Measurements from ENCODE around the gene MMRN2.

Gene MMRN2

DNA sequence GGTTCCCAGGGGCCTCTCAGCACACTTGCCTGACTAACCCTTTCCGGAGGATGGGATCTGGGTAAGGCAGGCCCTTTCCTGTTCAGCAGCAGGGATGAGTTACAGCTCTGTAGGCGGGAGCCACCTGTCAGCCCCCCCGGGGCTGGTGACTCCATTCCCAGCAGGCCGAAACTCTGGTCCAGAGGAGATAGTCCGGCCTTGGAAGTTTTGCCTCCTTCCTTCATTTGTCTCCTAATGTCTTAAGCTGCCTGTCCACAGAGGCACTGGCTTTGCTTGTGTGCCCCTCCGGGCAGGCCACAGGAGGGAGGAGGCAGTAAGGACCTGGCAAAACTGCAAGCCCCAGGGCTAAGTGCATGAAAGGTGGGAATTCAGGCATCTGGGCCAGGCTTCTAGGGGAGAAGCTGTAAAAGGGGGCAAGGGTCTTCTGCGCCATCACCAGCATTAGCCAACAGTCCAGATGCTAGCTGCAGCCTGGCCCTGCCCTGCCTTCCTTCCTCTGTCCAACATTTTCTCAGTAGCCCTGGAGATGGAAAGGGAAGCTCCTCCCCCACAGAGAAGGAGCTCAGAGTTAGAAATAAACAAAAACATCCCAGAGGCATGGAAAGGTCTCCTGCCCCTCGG lies 12.1 kb upstream of the MMRN2 start:
- no peak for DNase-seq (ENCODE audit: low read depth)

DNA sequence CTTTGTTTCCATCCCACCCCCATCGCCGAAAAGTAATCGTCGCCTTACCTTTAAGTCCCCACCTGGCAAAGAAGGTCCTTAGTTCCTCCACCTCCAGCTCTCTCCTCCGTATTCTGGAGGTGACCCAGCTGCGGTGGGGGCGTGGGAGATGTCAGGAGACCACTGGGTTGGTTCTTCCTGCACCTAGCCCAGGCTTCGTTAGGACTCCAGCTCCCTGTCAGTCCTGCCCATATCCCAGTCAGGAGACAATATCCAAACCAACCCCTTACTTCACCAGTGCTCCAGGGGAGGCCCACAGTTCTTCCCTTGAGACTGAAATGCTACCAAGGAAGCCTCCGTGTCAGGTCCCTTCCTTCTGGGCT lies 11.6 kb upstream of the MMRN2 start:
- no peak for DNase-seq (ENCODE audit: low read depth)

- no peak for DNase-seq (ENCODE audit: low read depth)
Observed at GRCh38 chr10:86968271-86968993, 11.0 kb upstream of the MMRN2 start, which contains the start of gene ADIRF. Gene ADIRF (plus strand): TSS chr10:86968482. CDS start chr10:86968545, 63 bp downstream.

- DNase-seq (ENCODE audit: low read depth) = no peak
Observed at GRCh38 chr10:86967481-86967941, 10.1 kb upstream of the MMRN2 start.

DNA sequence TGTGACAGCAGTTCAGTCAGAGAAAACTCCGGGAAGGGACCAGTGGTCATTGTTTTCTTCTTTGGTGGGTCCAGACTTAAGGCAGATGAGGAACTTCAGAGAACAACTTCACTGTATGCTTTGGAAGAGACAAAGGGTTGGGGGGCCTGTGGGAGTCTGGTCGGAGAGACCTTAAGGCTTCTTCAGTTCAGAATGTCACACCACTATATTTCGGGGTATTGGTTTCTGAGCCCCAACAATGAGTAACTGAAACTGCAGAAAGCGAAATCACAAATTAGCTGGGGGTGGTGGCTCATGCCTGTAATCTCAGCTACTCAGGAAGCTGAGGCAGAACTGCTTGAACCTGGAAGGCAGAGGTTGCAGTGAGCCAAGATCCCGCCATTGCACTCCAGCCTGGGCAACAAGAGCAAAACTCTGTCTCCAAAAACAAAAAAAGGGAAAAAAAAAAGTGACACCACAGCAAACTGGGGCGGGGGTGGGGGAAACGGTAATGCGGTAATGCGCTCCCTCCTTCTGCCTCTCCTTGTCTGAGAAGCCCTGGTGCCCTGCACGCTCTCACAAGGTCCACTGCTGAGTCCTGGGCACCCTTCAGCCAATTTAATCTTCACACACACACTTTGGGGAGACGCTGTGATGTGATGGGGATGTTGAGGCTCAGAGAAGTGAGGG lies 8.7 kb upstream of the MMRN2 start:
- no peak for DNase-seq (ENCODE audit: low read depth)

DNA sequence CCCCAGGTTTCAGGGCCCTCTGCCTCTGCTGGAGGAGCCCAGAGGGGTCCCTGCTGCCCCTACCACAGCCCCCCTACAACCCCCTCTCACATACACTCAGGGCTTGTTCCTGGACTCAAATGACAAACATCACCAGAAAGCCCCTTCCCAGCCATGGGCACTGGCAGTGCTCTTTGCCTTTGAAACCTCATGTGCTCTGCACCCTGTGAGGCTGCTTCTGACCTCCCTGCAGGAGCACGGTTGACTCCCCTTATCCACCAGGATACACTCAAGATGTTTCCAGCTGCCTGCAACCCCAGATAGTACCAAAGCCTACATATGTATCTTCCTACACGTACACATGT lies 7.4 kb upstream of the MMRN2 start:
- DNase-seq (ENCODE audit: low read depth) = no peak

GRCh38 chr10:86964061-86964846 lies 6.8 kb upstream of the MMRN2 start:
- DNase-seq (ENCODE audit: low read depth) = no peak

GRCh38 chr10:86963341-86963919 lies 6.0 kb upstream of the MMRN2 start:
- DNase-seq (ENCODE audit: low read depth) = no peak

GRCh38 chr10:86962981-86963310 lies 5.5 kb upstream of the MMRN2 start:
- no peak for DNase-seq (ENCODE audit: low read depth)

DNA sequence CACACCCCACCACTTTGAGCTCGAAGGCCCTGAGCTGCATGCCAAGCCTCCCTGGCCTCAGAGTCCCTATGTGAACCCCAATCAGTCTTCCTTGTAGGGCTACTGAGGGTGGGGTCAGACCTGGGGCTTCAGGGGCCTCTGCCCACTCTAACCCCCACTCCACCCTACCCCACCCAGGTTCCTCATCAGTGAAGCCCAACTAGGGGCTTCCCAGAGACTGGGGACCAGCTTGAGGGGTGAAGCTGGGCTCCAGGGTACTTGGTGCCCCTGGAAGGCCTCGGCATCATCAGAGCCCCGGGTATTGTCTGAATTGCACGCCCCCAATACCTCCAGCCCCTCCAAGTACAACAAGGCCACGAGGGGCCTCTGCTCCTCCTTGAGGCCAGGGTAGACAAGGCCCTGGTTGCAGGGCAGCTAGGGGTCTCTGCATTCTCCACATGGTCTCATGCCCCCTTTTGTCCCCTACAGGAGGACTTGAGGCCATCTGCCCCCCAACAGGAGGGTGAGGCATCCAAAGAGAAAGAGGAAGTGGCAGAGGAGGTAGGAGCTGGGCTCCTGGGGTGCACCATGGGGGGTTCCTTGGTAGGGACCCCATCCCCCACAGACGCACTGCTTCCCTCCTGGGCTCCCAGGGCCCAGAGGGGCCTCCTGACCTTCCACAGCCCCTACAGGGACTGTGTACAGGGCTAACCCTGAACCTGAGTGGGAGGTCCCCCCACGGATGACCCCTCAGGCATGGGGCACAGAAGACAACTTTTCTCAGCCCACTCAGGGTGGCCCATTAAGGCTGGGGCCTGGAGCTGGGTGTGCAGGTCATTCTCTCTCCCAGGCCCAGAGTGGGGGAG lies 4.9 kb upstream of the MMRN2 start:
- DNase-seq (ENCODE audit: low read depth) = no peak

DNA sequence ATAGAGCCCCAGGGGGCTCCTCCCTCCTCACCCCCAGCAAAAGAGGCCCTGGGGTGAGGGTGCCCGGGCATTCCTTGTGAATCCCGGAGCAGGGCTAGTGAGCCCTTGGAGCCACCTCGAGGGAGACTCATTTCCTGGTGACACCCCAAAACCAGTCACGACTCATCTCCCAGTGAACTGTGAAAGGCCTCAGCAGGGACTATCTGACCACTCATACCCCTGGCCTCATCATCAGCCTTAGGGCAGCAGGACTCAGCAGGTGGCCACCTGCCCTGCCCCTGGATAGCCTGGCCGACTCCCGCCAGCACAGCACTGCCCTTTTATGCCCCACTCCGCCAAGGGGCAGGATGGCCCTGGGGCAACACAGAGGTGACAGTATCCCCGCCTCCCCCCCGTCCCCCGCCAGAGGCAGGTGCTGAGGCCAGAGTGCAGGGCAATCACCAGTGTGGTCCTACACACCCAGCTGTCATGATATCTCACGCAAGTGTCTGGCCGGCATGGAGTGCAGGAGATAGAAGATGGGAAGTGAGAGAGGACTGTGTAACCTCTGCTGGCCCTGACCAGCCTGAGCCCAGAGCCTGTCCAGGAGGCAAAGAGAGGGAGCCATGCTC lies 4.2 kb upstream of the MMRN2 start:
- DNase-seq (ENCODE audit: low read depth) = no peak

DNA sequence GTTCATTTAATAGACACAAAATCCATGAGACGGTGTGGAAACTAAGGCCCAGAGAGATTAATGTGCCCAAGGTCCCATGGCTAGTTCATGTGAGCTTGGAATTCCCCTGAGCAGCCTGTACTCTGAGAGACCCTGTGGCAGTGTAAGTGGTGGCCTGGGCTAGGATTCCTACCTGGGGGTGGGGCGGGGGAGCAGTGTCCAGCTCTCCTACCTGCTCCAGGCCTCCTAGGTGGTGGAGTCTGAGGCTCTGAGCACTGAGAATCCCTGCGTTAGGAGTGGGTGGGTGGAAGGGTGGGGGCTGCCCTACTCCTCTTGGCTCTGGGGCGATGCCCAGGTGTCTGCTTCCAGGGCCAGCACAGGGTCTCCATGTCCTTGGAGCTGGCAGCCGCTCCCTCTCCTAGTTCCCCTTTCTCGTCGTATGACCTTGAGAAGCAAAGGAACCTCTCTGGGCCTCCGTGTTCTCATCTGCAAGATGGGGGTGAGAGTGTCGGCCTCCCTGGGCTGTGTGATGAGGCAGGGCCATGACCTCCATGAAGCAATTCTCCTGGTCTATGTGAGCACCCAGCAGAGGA lies 3.5 kb upstream of the MMRN2 start:
- DNase-seq (ENCODE audit: low read depth) = no peak

DNA sequence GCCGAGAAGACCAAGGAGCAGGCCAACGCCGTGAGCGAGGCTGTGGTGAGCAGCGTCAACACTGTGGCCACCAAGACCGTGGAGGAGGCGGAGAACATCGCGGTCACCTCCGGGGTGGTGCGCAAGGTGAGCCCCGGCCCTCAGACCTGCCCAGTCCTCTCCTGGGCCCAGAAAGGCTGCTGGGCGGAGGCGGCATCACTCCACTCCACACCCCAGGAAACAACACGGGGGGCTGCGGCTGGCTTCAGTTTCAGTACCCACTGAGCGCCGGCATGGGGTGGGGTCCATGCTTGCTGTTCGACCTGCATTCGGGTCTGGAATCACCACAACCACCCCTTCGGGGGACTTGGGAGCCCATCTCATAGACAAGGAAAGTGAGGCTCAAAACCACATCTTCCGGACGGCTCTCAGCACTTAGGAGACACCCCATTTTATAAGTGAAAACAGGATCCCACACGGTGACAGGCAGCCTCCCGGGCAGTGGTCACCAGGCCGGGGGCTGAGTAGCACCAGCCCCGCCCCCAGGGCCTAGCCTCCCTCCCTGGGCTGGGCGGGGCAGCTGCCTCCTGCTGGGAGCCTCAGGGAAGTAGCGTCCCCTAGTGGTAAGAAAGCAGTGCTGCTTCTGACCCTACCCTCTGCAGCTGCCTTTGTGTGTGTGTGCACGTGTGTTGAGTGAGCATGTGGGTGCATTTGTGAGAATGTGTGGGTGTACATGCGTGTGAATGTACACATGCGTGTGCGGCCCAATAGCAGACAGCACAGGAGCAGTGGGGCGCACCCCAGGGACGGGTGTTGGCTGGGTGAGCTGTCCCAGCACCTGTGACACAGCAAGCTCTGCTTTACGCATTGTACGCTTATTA lies 2.8 kb upstream of the MMRN2 start:
- DNase-seq (ENCODE audit: low read depth) = peak; percentile 68

DNA sequence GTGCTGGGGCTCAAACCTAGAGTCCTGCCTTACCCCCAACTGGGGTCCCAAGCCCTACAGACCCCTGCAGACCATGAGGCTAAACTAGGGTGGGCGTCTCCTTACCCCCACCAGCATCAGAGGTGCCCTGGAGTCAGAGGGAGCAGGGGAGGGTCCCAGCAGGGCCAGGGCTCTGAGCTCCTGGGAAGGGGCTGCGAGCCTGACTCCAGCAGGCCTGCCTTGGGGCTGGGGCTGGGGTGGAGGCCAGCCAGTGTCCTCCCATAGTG lies 2.3 kb upstream of the MMRN2 start:
- DNase-seq (ENCODE audit: low read depth) = no peak

- peak; percentile 51 for DNase-seq (ENCODE audit: low read depth)
Observed at GRCh38 chr10:86958901-86959736, 1.7 kb upstream of the MMRN2 start.

- DNase-seq (ENCODE audit: low read depth) = no peak
Observed at GRCh38 chr10:86958116-86958900, 893 bp upstream of the MMRN2 start, which contains the start of gene SNCG. Gene SNCG (plus strand): TSS chr10:86958599. CDS start chr10:86958698, 99 bp downstream.

DNA sequence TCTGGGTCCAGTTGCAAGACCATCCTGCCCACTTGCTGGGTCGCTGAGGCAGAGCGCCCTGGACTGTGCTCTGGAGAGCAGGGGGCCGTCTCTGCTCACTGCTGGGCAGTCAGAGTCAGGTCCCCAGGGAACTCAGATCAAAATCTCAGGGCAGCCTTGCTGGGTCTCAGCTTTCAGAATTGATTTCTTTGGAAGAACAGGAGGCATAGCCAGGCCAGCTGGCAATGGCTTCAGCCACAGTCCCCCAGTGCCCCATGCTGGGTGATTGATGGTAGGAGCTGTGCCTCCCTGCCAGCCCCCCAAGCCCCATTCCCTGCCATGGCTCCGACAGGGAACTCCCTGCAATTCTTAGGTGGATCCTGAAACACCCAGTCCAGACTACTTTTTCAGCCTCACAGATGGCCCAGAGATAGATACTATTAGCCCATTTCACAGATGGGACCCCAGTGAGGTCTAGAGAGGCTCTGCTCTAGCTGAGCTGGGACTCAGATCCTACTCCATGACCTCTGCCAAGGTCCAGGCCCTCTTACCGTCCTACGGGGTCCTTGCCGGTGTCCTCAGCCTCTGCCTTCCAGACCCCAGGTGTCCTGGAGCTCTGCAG lies 467 bp downstream of the MMRN2 start:
- no peak for DNase-seq (ENCODE audit: low read depth)
